H9 (cell line): ENCODE results near the gene JAG2. TPM values are rescaled to one million over a fixed set of nuclear protein-coding genes. Genes with fewer than 3 reads are reported as not detected.
A peak's percentile ranks its signal among the peaks of the same experiment; 100 is the strongest.

Experiments
- DNase-seq: peaks from one replicate; pipeline ENCODE4 v3.0.0-alpha.2; 2017
- H2AFZ ChIP-seq: one replicate; pipeline ENCODE4 v1.6.1; 2013; ENCODE audit warnings: mild to moderate bottlenecking, low read length, control low read depth, moderate library complexity
- H2AK5ac ChIP-seq: 2 replicates; pipeline ENCODE4 v1.6.1; 2013; ENCODE audit warnings: low read length, control low read depth, mixed read lengths; ENCODE audit not compliant: insufficient read length
- H2BK120ac ChIP-seq: one replicate; pipeline ENCODE4 v1.6.1; 2013; ENCODE audit warnings: low read depth, mild to moderate bottlenecking, low read length, control low read depth, inconsistent platforms; ENCODE audit not compliant: poor library complexity, severe bottlenecking
- H2BK12ac ChIP-seq: 2 replicates; pipeline ENCODE4 v1.6.1; 2013; ENCODE audit warnings: low read length, control low read depth, mixed read lengths, low read depth; ENCODE audit not compliant: insufficient read length
- H2BK15ac ChIP-seq: 2 replicates; pipeline ENCODE4 v1.6.1; 2013; ENCODE audit warnings: low read depth, low read length, control low read depth
- H2BK20ac ChIP-seq: one replicate; pipeline ENCODE4 v1.6.1; 2013; ENCODE audit warnings: low read depth, mild to moderate bottlenecking, low read length, control low read depth, inconsistent platforms; ENCODE audit not compliant: poor library complexity, severe bottlenecking
- H2BK5ac ChIP-seq: 2 replicates; pipeline ENCODE4 v1.6.1; 2013; ENCODE audit warnings: low read length, control low read depth, mixed read lengths; ENCODE audit not compliant: insufficient read length
- H3K14ac ChIP-seq: 2 replicates; pipeline ENCODE4 v1.6.1; 2013; ENCODE audit warnings: low read length, control low read depth; ENCODE audit not compliant: insufficient read depth
- H3K18ac ChIP-seq: 2 replicates; pipeline ENCODE4 v1.6.1; 2013; ENCODE audit warnings: low read depth, mild to moderate bottlenecking, mixed read lengths, low read length, control low read depth; ENCODE audit not compliant: insufficient read length
- H3K23ac ChIP-seq: 2 replicates; pipeline ENCODE4 v1.6.1; 2013; ENCODE audit warnings: low read length, control low read depth, mixed read lengths, low read depth; ENCODE audit not compliant: insufficient read length
- H3K23me2 ChIP-seq: 2 replicates; pipeline ENCODE4 v1.6.1; 2013; ENCODE audit warnings: low read depth, mild to moderate bottlenecking, mixed read lengths, low read length, control low read depth; ENCODE audit not compliant: insufficient read length, poor library complexity, severe bottlenecking
- H3K27ac ChIP-seq: 2 replicates; pipeline ENCODE4 v1.5.1; 2013; ENCODE audit warnings: low read length, control low read depth, mixed read lengths, low read depth; ENCODE audit not compliant: insufficient read length
- H3K27me3 ChIP-seq: 2 replicates; pipeline ENCODE4 v1.6.1; 2013; ENCODE audit warnings: low read length, control low read depth, inconsistent platforms; ENCODE audit not compliant: insufficient read depth
- H3K4ac ChIP-seq: 2 replicates; pipeline ENCODE4 v1.6.1; 2013; ENCODE audit warnings: low read depth, mild to moderate bottlenecking, control low read depth, inconsistent platforms, low read length, moderate library complexity
- H3K4me1 ChIP-seq: 2 replicates; pipeline ENCODE4 v1.6.1; 2013; ENCODE audit warnings: low read length, control low read depth, inconsistent platforms; ENCODE audit not compliant: insufficient read depth
- H3K4me2 ChIP-seq: 2 replicates; pipeline ENCODE4 v1.6.1; 2013; ENCODE audit warnings: low read length, control low read depth, mixed read lengths; ENCODE audit not compliant: insufficient read length, insufficient read depth
- H3K56ac ChIP-seq: 2 replicates; pipeline ENCODE4 v1.6.1; 2013; ENCODE audit warnings: low read depth, mild to moderate bottlenecking, mixed read lengths, low read length, control low read depth; ENCODE audit not compliant: insufficient read length
- H3K79me1 ChIP-seq: 2 replicates; pipeline ENCODE4 v1.6.1; 2013; ENCODE audit warnings: low read depth, mild to moderate bottlenecking, moderate library complexity, low read length, control low read depth, inconsistent platforms; ENCODE audit not compliant: insufficient read depth, poor library complexity, severe bottlenecking
- H3K79me2 ChIP-seq: 2 replicates; pipeline ENCODE4 v1.6.1; 2013; ENCODE audit warnings: low read length, control low read depth, inconsistent platforms; ENCODE audit not compliant: insufficient read depth
- H3K9ac ChIP-seq: 2 replicates; pipeline ENCODE4 v1.6.1; 2013; ENCODE audit warnings: low read length, control low read depth, mixed read lengths; ENCODE audit not compliant: insufficient read length; ENCODE audit errors: extremely low read depth
- H3K9me3 ChIP-seq: one replicate; pipeline ENCODE4 v1.6.1; 2013; ENCODE audit warnings: low read depth, low read length, inconsistent platforms; ENCODE audit not compliant: control insufficient read depth
- H3T11ph ChIP-seq: one replicate; pipeline ENCODE4 v1.6.1; 2013; ENCODE audit warnings: mild to moderate bottlenecking, low read length, control low read depth, inconsistent platforms
- H4K20me1 ChIP-seq: one replicate; pipeline ENCODE4 v1.6.1; 2013; ENCODE audit not compliant: control insufficient read depth, insufficient read length, insufficient read depth
- H4K5ac ChIP-seq: 2 replicates; pipeline ENCODE4 v1.6.1; 2013; ENCODE audit warnings: low read depth, mild to moderate bottlenecking, mixed read lengths, low read length, control low read depth; ENCODE audit not compliant: insufficient read length
- H4K8ac ChIP-seq: replicated peaks from 2 replicates; pipeline ENCODE4 v1.6.1; 2013; ENCODE audit warnings: low read length, control low read depth, mixed read lengths, low read depth; ENCODE audit not compliant: insufficient read length
- H4K91ac ChIP-seq: 2 replicates; pipeline ENCODE4 v1.6.1; 2013; ENCODE audit warnings: low read depth, mild to moderate bottlenecking, moderate library complexity, mixed read lengths, low read length, control low read depth; ENCODE audit not compliant: insufficient read length
- H3K27ac Mint-ChIP-seq, 3 experiments: 2 replicates in 2 of 3; 3 replicates in 1 of 3; pipeline ENCODE4 v1.8.0; 2020 to 2021; ENCODE audit warnings: mixed read lengths in 3 of 3, mild to moderate bottlenecking in 1 of 3, moderate library complexity in 1 of 3
- H3K27me3 Mint-ChIP-seq: 2 replicates; pipeline ENCODE4 v1.8.0; 2021; ENCODE audit warnings: low read depth, mild to moderate bottlenecking, moderate library complexity, mixed read lengths
- H3K36me3 Mint-ChIP-seq, 3 experiments: 2 replicates in 2 of 3; 3 replicates in 1 of 3; pipeline ENCODE4 v1.8.0; 2020 to 2021; ENCODE audit warnings: low read depth in 3 of 3, mixed read lengths in 3 of 3; ENCODE audit not compliant: insufficient read depth in 1 of 3
- H3K4me1 Mint-ChIP-seq, 2 experiments: 2 replicates each; pipeline ENCODE4 v1.8.0; 2020; ENCODE audit warnings: mixed read lengths in 2 of 2
- H3K4me3 Mint-ChIP-seq, 2 experiments: 2 replicates in 1 of 2; 3 replicates in 1 of 2; pipeline ENCODE4 v1.8.0; 2020 to 2021; ENCODE audit warnings: mild to moderate bottlenecking in 2 of 2, mixed read lengths in 2 of 2, moderate library complexity in 1 of 2
- H3K9me3 Mint-ChIP-seq, 2 experiments: 2 replicates in 1 of 2; 3 replicates in 1 of 2; pipeline ENCODE4 v1.8.0; 2020; ENCODE audit warnings: mild to moderate bottlenecking in 2 of 2, mixed read lengths in 2 of 2, moderate library complexity in 1 of 2
- WGBS: extraction: QIAGEN DNeasy Blood & Tissue Kit; methylation state at CpG from one replicate; pipeline ENCODE4 v1.1.7; 2013; ENCODE audit warnings: missing lambda C conversion rate, low lambda C conversion rate, mixed read lengths; ENCODE audit not compliant: insufficient read length; ENCODE audit errors: extremely low coverage; 5-methylcytosine and 5-hydroxymethylcytosine counted together
- total RNA-seq: library from RNA; stranded (reverse); gene quantifications from 2 replicates; pipeline ENCODE4 v1.2.1, GENCODE V29; 2021
- TF ChIP-seq, protein P1 (sequence below): fragments of 200-600 bp; sonication (generic); conservative IDR thresholded peaks from 3 replicates; pipeline ENCODE4 v1.8.0; 2021; ENCODE audit warnings: antibody characterized with exemption, mild to moderate bottlenecking

JAG2 gene
- total RNA-seq, 1 experiment from 2014 or later, result 11.4 TPM

GRCh38 chr14:105142651-105143450 is 25.7 kb downstream of the JAG2 start:
- H2BK120ac ChIP-seq, result no peak overlapping the region
- no peak overlapping the region for H4K5ac ChIP-seq
- no peak overlapping the region for H3K4me2 ChIP-seq
- H3K4ac ChIP-seq, result no peak overlapping the region
- H3K27me3 ChIP-seq, result no peaks in the 10 kb centered on the region
- no peak overlapping the region for H3K14ac ChIP-seq
- no peaks in the 10 kb centered on the region for H3K9me3 ChIP-seq
- H4K20me1 ChIP-seq, result no peaks in the 10 kb centered on the region
- Mint-ChIP-seq H3K27me3 (no peaks in the 10 kb centered on the region; the same call in 1 of the 2 replicates), H3K4me3 (no peak overlapping the region), H3K36me3 (peaks cover 0 to 19% (median 10%) of the 10 kb centered on the region in 3 experiments; a peak in 4 of 7 replicates), H3K27ac (no peak overlapping the region), H3K4me1 (no peaks in the 10 kb centered on the region), H3K9me3 (peaks cover 7 to 17% of the 10 kb centered on the region in 2 experiments)
- no peaks in the 10 kb centered on the region for H3K79me1 ChIP-seq
- H3K4me1 ChIP-seq, result no peaks in the 10 kb centered on the region
- no peak overlapping the region for H4K8ac ChIP-seq
- no peak overlapping the region for H3K27ac ChIP-seq
- no peak overlapping the region for H2BK20ac ChIP-seq
- no peak overlapping the region for H3K23ac ChIP-seq
- no peaks in the 10 kb centered on the region for H3K79me2 ChIP-seq
- DNase-seq, result peak; percentile 19
- TF ChIP-seq, protein P1, sequence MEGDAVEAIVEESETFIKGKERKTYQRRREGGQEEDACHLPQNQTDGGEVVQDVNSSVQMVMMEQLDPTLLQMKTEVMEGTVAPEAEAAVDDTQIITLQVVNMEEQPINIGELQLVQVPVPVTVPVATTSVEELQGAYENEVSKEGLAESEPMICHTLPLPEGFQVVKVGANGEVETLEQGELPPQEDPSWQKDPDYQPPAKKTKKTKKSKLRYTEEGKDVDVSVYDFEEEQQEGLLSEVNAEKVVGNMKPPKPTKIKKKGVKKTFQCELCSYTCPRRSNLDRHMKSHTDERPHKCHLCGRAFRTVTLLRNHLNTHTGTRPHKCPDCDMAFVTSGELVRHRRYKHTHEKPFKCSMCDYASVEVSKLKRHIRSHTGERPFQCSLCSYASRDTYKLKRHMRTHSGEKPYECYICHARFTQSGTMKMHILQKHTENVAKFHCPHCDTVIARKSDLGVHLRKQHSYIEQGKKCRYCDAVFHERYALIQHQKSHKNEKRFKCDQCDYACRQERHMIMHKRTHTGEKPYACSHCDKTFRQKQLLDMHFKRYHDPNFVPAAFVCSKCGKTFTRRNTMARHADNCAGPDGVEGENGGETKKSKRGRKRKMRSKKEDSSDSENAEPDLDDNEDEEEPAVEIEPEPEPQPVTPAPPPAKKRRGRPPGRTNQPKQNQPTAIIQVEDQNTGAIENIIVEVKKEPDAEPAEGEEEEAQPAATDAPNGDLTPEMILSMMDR, result no peak
- no peak overlapping the region for H3K9ac ChIP-seq
- no peak overlapping the region for H2AK5ac ChIP-seq
- no peak overlapping the region for H3K18ac ChIP-seq
- H2AFZ ChIP-seq, result no peak overlapping the region
- H3T11ph ChIP-seq, result no peak overlapping the region
- no peak overlapping the region for H4K91ac ChIP-seq
- no peak overlapping the region for H2BK15ac ChIP-seq
- no peak overlapping the region for H2BK5ac ChIP-seq
- H3K56ac ChIP-seq, result no peak overlapping the region
- WGBS, result no CpG with 5 or more reads among the region's 60 CpGs
- H2BK12ac ChIP-seq, result no peak overlapping the region
- H3K23me2 ChIP-seq, result no peaks in the 10 kb centered on the region
